ENCODE data around the gene TIMM21.
A peak's percentile ranks its signal among the peaks of the same experiment; 100 is the strongest.

Gene TIMM21
- total RNA-seq, result 7.4 to 36.2 (median 18.1) reads per million in 9 experiments

- Mint-ChIP-seq H3K36me3 (ENCODE audit: insufficient read depth) (peaks cover 19% of the 10 kb centered on the region), H3K27ac (peak within 1 kb of the TSS; percentile 98 to 99), H3K4me1 (ENCODE audit: low read depth in 2 of 2) (peaks cover 28 to 33% of the 10 kb centered on the region in 2 donors), H3K9me3 (no peaks in the 10 kb centered on the region), H3K4me3 (peak within 1 kb of the TSS; percentile 85 to 97), H3K27me3 (peaks cover 0 to 5% of the 10 kb centered on the region in 2 donors)
- peak; percentile 81 for ATAC-seq (replicated peaks)
- peak; percentile 95 to 96 (median 96) for DNase-seq
Measured at GRCh38 chr18:74147779-74148542, at the start of gene TIMM21, which contains the start of gene FBXO15. TSS of gene TIMM21 (plus strand) at chr18:74148523. CDS start at chr18:74148809, 286 bp downstream. TSS of gene FBXO15 (minus strand) at chr18:74147834. CDS start at chr18:74147785, 49 bp downstream.

GRCh38 chr18:74108460-74108859 is 39.9 kb upstream of the TIMM21 start:
- H3K4me3 Mint-ChIP-seq, result no peak overlapping the region
- no peaks in the 10 kb centered on the region for H3K4me1 Mint-ChIP-seq (ENCODE audit: low read depth in 2 of 2)
- ATAC-seq (replicated peaks), result no peak
- no peaks in the 10 kb centered on the region for H3K36me3 Mint-ChIP-seq (ENCODE audit: insufficient read depth)
- DNase-seq, result no peak
- H3K27me3 Mint-ChIP-seq, result no peaks in the 10 kb centered on the region
- no peak overlapping the region for H3K27ac Mint-ChIP-seq
- peaks cover 0 to 6% of the 10 kb centered on the region in 2 donors for H3K9me3 Mint-ChIP-seq

GRCh38 chr18:74110149-74110548 is 38.2 kb upstream of the TIMM21 start:
- Mint-ChIP-seq H3K4me3 (no peak overlapping the region), H3K4me1 (ENCODE audit: low read depth in 2 of 2) (no peaks in the 10 kb centered on the region), H3K27me3 (no peaks in the 10 kb centered on the region), H3K36me3 (ENCODE audit: insufficient read depth) (no peaks in the 10 kb centered on the region), H3K9me3 (peaks cover 0 to 6% of the 10 kb centered on the region in 2 donors), H3K27ac (no peak overlapping the region)
- ATAC-seq (replicated peaks) (no peak), DNase-seq (no peak)

GRCh38 chr18:74110976-74111375 is 37.3 kb upstream of the TIMM21 start:
- no peak overlapping the region for H3K4me3 Mint-ChIP-seq
- ATAC-seq (replicated peaks) (no peak), DNase-seq (no peak)
- H3K27me3 Mint-ChIP-seq, result no peaks in the 10 kb centered on the region
- H3K9me3 Mint-ChIP-seq, result peaks cover 0 to 6% of the 10 kb centered on the region in 2 donors
- no peaks in the 10 kb centered on the region for H3K4me1 Mint-ChIP-seq (ENCODE audit: low read depth in 2 of 2)
- no peaks in the 10 kb centered on the region for H3K36me3 Mint-ChIP-seq (ENCODE audit: insufficient read depth)
- no peak overlapping the region for H3K27ac Mint-ChIP-seq

GRCh38 chr18:74113711-74114110 is 34.6 kb upstream of the TIMM21 start:
- ATAC-seq (replicated peaks) (no peak), DNase-seq (no peak)
- Mint-ChIP-seq H3K4me1 (ENCODE audit: low read depth in 2 of 2) (no peaks in the 10 kb centered on the region), H3K27me3 (no peaks in the 10 kb centered on the region), H3K4me3 (no peak overlapping the region), H3K27ac (no peak overlapping the region), H3K9me3 (no peaks in the 10 kb centered on the region), H3K36me3 (ENCODE audit: insufficient read depth) (no peaks in the 10 kb centered on the region)

GRCh38 chr18:74114116-74114515 is 34.2 kb upstream of the TIMM21 start:
- Mint-ChIP-seq H3K27me3 (peaks cover 2% of the 10 kb centered on the region in 2 donors), H3K4me1 (ENCODE audit: low read depth in 2 of 2) (no peaks in the 10 kb centered on the region), H3K27ac (no peak overlapping the region), H3K36me3 (ENCODE audit: insufficient read depth) (no peaks in the 10 kb centered on the region), H3K9me3 (no peaks in the 10 kb centered on the region), H3K4me3 (no peak overlapping the region)
- DNase-seq (no peak), ATAC-seq (replicated peaks) (no peak)

GRCh38 chr18:74115046-74115445 is 33.3 kb upstream of the TIMM21 start:
- ATAC-seq (replicated peaks), result no peak
- DNase-seq, result no peak
- no peaks in the 10 kb centered on the region for H3K4me1 Mint-ChIP-seq (ENCODE audit: low read depth in 2 of 2)
- no peaks in the 10 kb centered on the region for H3K36me3 Mint-ChIP-seq (ENCODE audit: insufficient read depth)
- no peaks in the 10 kb centered on the region for H3K9me3 Mint-ChIP-seq
- H3K27ac Mint-ChIP-seq, result no peak overlapping the region
- no peak overlapping the region for H3K4me3 Mint-ChIP-seq
- H3K27me3 Mint-ChIP-seq, result peaks cover 5 to 12% of the 10 kb centered on the region in 2 donors

GRCh38 chr18:74116633-74117554 is 31.4 kb upstream of the TIMM21 start:
- Mint-ChIP-seq H3K36me3 (ENCODE audit: insufficient read depth) (no peaks in the 10 kb centered on the region), H3K9me3 (no peaks in the 10 kb centered on the region), H3K27me3 (peaks cover 13 to 23% of the 10 kb centered on the region in 2 donors), H3K27ac (no peak overlapping the region), H3K4me3 (no peak overlapping the region), H3K4me1 (ENCODE audit: low read depth in 2 of 2) (no peaks in the 10 kb centered on the region)
- ATAC-seq (replicated peaks) (no peak), DNase-seq (no peak)

GRCh38 chr18:74123200-74123599 is 25.1 kb upstream of the TIMM21 start:
- Mint-ChIP-seq H3K36me3 (ENCODE audit: insufficient read depth) (no peaks in the 10 kb centered on the region), H3K9me3 (no peaks in the 10 kb centered on the region), H3K27me3 (peaks cover 13 to 23% of the 10 kb centered on the region in 2 donors), H3K4me1 (ENCODE audit: low read depth in 2 of 2) (no peaks in the 10 kb centered on the region), H3K27ac (no peak overlapping the region), H3K4me3 (no peak overlapping the region)
- no peak for DNase-seq
- ATAC-seq (replicated peaks), result no peak

- H3K4me3 Mint-ChIP-seq, result no peak overlapping the region
- no peak for DNase-seq
- H3K36me3 Mint-ChIP-seq (ENCODE audit: insufficient read depth), result no peaks in the 10 kb centered on the region
- no peak overlapping the region for H3K27ac Mint-ChIP-seq
- H3K27me3 Mint-ChIP-seq, result peaks cover 8 to 15% of the 10 kb centered on the region in 2 donors
- no peaks in the 10 kb centered on the region for H3K9me3 Mint-ChIP-seq
- H3K4me1 Mint-ChIP-seq (ENCODE audit: low read depth in 2 of 2), result no peaks in the 10 kb centered on the region
- ATAC-seq (replicated peaks), result no peak
Measured at GRCh38 chr18:74124642-74125041, 23.7 kb upstream of the TIMM21 start.

- H3K4me3 Mint-ChIP-seq, result no peak overlapping the region
- no peaks in the 10 kb centered on the region for H3K4me1 Mint-ChIP-seq (ENCODE audit: low read depth in 2 of 2)
- DNase-seq (no peak), ATAC-seq (replicated peaks) (no peak)
- H3K27ac Mint-ChIP-seq, result no peak overlapping the region
- H3K9me3 Mint-ChIP-seq, result no peaks in the 10 kb centered on the region
- H3K27me3 Mint-ChIP-seq, result no peaks in the 10 kb centered on the region
- no peaks in the 10 kb centered on the region for H3K36me3 Mint-ChIP-seq (ENCODE audit: insufficient read depth)
Measured at GRCh38 chr18:74126684-74127655, 21.4 kb upstream of the TIMM21 start.

GRCh38 chr18:74128159-74128558 is 20.2 kb upstream of the TIMM21 start:
- DNase-seq, result no peak
- no peaks in the 10 kb centered on the region for H3K9me3 Mint-ChIP-seq
- no peaks in the 10 kb centered on the region for H3K4me1 Mint-ChIP-seq (ENCODE audit: low read depth in 2 of 2)
- ATAC-seq (replicated peaks), result no peak
- H3K4me3 Mint-ChIP-seq, result no peak overlapping the region
- H3K27ac Mint-ChIP-seq, result no peak overlapping the region
- no peaks in the 10 kb centered on the region for H3K36me3 Mint-ChIP-seq (ENCODE audit: insufficient read depth)
- no peaks in the 10 kb centered on the region for H3K27me3 Mint-ChIP-seq

GRCh38 chr18:74131124-74131523 is 17.2 kb upstream of the TIMM21 start:
- ATAC-seq (replicated peaks) (no peak), DNase-seq (no peak)
- H3K4me3 Mint-ChIP-seq, result no peak overlapping the region
- H3K36me3 Mint-ChIP-seq (ENCODE audit: insufficient read depth), result no peaks in the 10 kb centered on the region
- no peaks in the 10 kb centered on the region for H3K4me1 Mint-ChIP-seq (ENCODE audit: low read depth in 2 of 2)
- H3K9me3 Mint-ChIP-seq, result no peaks in the 10 kb centered on the region
- peaks cover 0 to under 1% of the 10 kb centered on the region in 2 donors for H3K27me3 Mint-ChIP-seq
- H3K27ac Mint-ChIP-seq, result no peak overlapping the region

Measured in effector memory CD8-positive, alpha-beta T cell (primary cell).